GM18951 (cell line): ENCODE data around the gene ABL2.
"Not testable (repeated sequence)": the region's sequence is repeated elsewhere in the genome, so short reads cannot be mapped to it uniquely, and the experiment has no call there.

ENCODE experiments used
- POLR2A ChIP-seq: IDR thresholded peaks from 4 replicates; pipeline ENCODE4 v1.6.1; 2011; ENCODE audit warnings: mild to moderate bottlenecking; ENCODE audit not compliant: insufficient read length, insufficient read depth; ENCODE audit errors: extremely low read depth
- in situ Hi-C: fragments of 300-500 bp; cut with MboI; formaldehyde crosslinking; loops from one replicate; pipeline ENCODE4 v1.12.0; 2022; ENCODE audit warnings: low sequenced_read_pairs, mixed read lengths, inconsistent platforms; ENCODE audit not compliant: unreplicated experiment

The ABL2 gene

GRCh38 chr1:179237222-179237621 is 7.7 kb upstream of the ABL2 start:
- no peak for TF ChIP-seq POLR2A
- in situ Hi-C loops = no loop called here

DNA sequence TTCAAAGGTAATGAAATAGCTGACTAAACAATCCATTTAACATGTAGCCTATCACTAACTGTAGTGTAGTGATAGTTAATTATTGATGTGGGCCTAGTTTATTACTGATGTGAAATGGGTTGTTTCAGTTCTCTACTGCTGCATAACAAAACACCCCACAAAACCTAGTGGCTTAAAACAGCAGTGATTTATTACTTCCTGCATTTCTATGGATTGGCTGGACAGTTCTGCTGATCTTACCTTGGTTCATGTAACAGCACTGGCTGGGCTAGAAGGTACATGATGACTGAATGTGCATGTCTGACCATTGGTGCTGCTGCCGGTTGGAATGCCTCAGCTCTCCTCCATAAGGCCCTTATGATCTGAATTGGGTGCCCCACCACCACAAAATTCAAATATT is 5.4 kb upstream of the ABL2 start:
- TF ChIP-seq POLR2A = no peak
- in situ Hi-C loops = no loop called here

- in situ Hi-C loops = no loop called here
- TF ChIP-seq POLR2A = no peak
Observed at GRCh38 chr1:179231923-179232322, 2.4 kb upstream of the ABL2 start.

GRCh38 chr1:179230721-179231120 is 1.2 kb upstream of the ABL2 start:
- TF ChIP-seq POLR2A = no peak
- in situ Hi-C loops = no loop called here

GRCh38 chr1:179230251-179230650 is 774 bp upstream of the ABL2 start:
- TF ChIP-seq POLR2A = no peak
- in situ Hi-C loops = no loop called here

GRCh38 chr1:179228783-179229213 is 679 bp downstream of the ABL2 start:
- no peak for TF ChIP-seq POLR2A
- in situ Hi-C loops = no loop called here

GRCh38 chr1:179226738-179227137 is 2.7 kb downstream of the ABL2 start:
- no peak for TF ChIP-seq POLR2A

GRCh38 chr1:179224466-179224865 is 5.0 kb downstream of the ABL2 start:
- in situ Hi-C loops = not testable (repeated sequence)

More at GRCh38 chr1:179226738-179227137, 2.7 kb downstream of the ABL2 start:
- in situ Hi-C loops = no loop called here

- in situ Hi-C loops = not testable (repeated sequence)
Observed at GRCh38 chr1:179221121-179221520, 8.4 kb downstream of the ABL2 start.

- TF ChIP-seq POLR2A = no peak
- in situ Hi-C loops = no loop called here
Observed at GRCh38 chr1:179217943-179218507, 11.5 kb downstream of the ABL2 start.

- in situ Hi-C loops = not testable (repeated sequence)
Observed at GRCh38 chr1:179213317-179213716, 16.2 kb downstream of the ABL2 start.

DNA sequence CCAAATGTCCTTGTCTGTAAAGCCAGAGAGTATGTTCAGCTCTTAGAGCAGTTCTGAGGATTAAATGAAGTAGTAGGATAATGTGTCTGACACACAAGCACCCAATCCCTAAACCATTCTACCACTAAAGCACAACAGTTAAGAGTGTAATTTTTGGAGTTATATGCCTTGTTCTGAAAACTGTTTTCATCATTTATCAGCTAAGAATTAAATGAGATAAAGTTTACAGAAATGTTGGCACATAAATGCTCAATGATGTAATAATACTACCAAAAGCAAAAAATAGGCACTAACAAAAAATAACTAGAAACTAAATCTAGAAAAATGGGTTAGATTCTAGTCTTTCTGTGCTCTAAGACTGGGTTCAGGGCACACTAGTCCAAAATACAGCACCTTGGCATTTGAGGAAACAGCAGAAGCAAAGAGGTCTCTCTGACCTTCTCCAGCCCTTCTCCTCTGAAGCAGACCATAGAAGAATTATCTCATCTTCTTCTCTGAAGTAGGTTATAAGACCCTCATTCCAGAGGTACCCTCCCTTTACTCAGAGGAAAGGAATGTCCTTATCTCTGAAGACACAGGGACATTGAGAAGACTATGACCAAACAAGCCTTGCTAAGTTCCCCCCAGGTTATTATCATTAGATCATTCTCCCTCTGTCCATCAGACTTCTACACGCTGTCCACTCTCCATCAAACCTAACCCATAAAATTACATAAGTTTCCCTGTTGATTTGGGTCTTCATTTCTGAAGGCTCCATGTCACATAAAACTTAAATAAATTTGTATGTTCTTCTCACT is 20.6 kb downstream of the ABL2 start:
- no peak for TF ChIP-seq POLR2A
- in situ Hi-C loops = no loop called here

GRCh38 chr1:179206812-179207211 is 22.7 kb downstream of the ABL2 start:
- TF ChIP-seq POLR2A = no peak

DNA sequence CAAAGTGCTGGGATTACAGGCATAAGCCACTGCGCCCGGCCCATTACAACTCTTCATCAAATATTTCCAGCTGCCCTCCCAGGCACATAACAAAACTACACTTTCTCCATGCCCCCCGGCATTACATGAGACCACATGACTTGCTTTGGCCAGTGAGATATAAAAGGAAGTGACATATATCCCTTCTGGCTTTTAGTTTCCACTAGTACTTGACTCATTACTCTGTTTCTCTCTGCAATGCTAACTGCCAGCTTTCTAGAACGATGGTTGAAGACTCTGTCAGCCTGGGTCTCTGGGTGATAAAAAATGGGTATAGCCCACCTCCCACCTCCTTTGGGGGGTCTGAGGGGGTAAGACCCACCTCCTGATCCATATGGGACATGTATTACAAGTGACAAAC is 24.2 kb downstream of the ABL2 start:
- in situ Hi-C loops = no loop called here
- TF ChIP-seq POLR2A = no peak

More at GRCh38 chr1:179206812-179207211, 22.7 kb downstream of the ABL2 start:
- in situ Hi-C loops = no loop called here
